ENCODE data around the gene CCSER1.

Gene CCSER1

GRCh38 chr4:90786602-90787001, 659.4 kb downstream of the CCSER1 start:
- Histone ChIP-seq H3K4me3 (ENCODE audit: low read depth, low read length) (no peak overlapping the region), H3K4me1 (peaks cover 7% of the 10 kb centered on the region; the same call in 1 of the 2 replicates), H3K36me3 (no peaks in the 10 kb centered on the region), H3K27me3 (no peaks in the 10 kb centered on the region), H3K9me3 (no peaks in the 10 kb centered on the region)
- TF ChIP-seq CTCF (IDR thresholded peaks at IDR 0.05; ENCODE audit: low read depth, low read length): no peak
- DNase-seq: no peak

GRCh38 chr4:90792696-90793095, 665.5 kb downstream of the CCSER1 start:
- H3K4me1 ChIP-seq: no peaks in the 10 kb centered on the region
- no peak overlapping the region for H3K4me3 ChIP-seq (ENCODE audit: low read depth, low read length)
- H3K27me3 ChIP-seq: no peaks in the 10 kb centered on the region
- no peaks in the 10 kb centered on the region for H3K36me3 ChIP-seq
- no peak for DNase-seq
- no peak for TF ChIP-seq CTCF (IDR thresholded peaks at IDR 0.05; ENCODE audit: low read depth, low read length)
- no peaks in the 10 kb centered on the region for H3K9me3 ChIP-seq

- Histone ChIP-seq H3K4me1 (no peaks in the 10 kb centered on the region), H3K27me3 (no peaks in the 10 kb centered on the region), H3K4me3 (ENCODE audit: low read depth, low read length) (no peak overlapping the region), H3K36me3 (no peaks in the 10 kb centered on the region), H3K9me3 (no peaks in the 10 kb centered on the region)
- no peak for DNase-seq
- no peak for TF ChIP-seq CTCF (IDR thresholded peaks at IDR 0.05; ENCODE audit: low read depth, low read length)
These were observed 671.8 kb downstream of the CCSER1 start for GRCh38 chr4:90798948-90799347.

GRCh38 chr4:90799895-90800294, 672.7 kb downstream of the CCSER1 start:
- no peaks in the 10 kb centered on the region for H3K27me3 ChIP-seq
- no peak overlapping the region for H3K4me3 ChIP-seq (ENCODE audit: low read depth, low read length)
- no peak for DNase-seq
- TF ChIP-seq CTCF (IDR thresholded peaks at IDR 0.05; ENCODE audit: low read depth, low read length): no peak
- no peaks in the 10 kb centered on the region for H3K36me3 ChIP-seq
- no peaks in the 10 kb centered on the region for H3K4me1 ChIP-seq
- H3K9me3 ChIP-seq: no peaks in the 10 kb centered on the region

- H3K36me3 ChIP-seq: no peaks in the 10 kb centered on the region
- H3K4me1 ChIP-seq: no peaks in the 10 kb centered on the region
- no peaks in the 10 kb centered on the region for H3K27me3 ChIP-seq
- no peak overlapping the region for H3K4me3 ChIP-seq (ENCODE audit: low read depth, low read length)
- TF ChIP-seq CTCF (IDR thresholded peaks at IDR 0.05; ENCODE audit: low read depth, low read length): no peak
- H3K9me3 ChIP-seq: no peaks in the 10 kb centered on the region
- DNase-seq: no peak
These were observed 688.4 kb downstream of the CCSER1 start for GRCh38 chr4:90815569-90815968.

GRCh38 chr4:90816754-90817153, 689.6 kb downstream of the CCSER1 start:
- H3K4me1 ChIP-seq: no peaks in the 10 kb centered on the region
- H3K27me3 ChIP-seq: no peaks in the 10 kb centered on the region
- H3K9me3 ChIP-seq: no peaks in the 10 kb centered on the region
- no peak for TF ChIP-seq CTCF (IDR thresholded peaks at IDR 0.05; ENCODE audit: low read depth, low read length)
- no peaks in the 10 kb centered on the region for H3K36me3 ChIP-seq
- no peak for DNase-seq
- no peak overlapping the region for H3K4me3 ChIP-seq (ENCODE audit: low read depth, low read length)

Measured in BE2C (cell line).